ENCODE results near the gene PPARA. TPM values are rescaled to one million over a fixed set of nuclear protein-coding genes. Genes with fewer than 3 reads are reported as not detected.

The PPARA gene
- total and polyA plus RNA-seq, 2 donors (not counting 3 experiments of a cell fraction or from before 2014, with no cell fraction given) = 3.1 to 10.7 TPM

DNA sequence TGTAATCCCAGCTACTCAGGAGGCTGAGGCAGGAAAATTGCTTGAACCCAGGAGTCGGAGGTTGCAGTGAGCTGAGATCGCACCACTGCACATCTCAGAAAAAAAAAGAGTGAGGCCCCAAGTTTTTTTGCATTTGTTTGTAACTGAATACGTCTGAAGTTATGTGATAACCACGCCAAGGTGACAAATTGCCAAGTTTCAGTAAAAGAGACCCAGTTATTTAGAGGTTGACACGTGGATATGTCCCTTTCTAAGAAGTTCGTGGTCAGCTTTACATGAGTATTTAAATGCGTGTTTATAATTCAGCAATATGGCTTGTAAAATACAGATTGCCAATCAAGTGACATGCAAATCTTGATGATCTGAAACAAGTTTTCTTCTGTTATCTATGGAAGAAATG is 8.0 kb downstream of the PPARA start:
- dilution Hi-C loops (cut with MboI; ENCODE audit: extremely low pct_ligation_motif_present, low sequenced_read_pairs) = no loop called here
- FAIRE-seq = no peak
- CTCF ChIA-PET = no interaction called here

More for the DNA sequence above, 8.0 kb downstream of the PPARA start:
- H3K4me3 ChIP-seq (replicated peaks in 1 of 3; ENCODE audit: insufficient read depth in 1 of 3, low read depth in 1 of 3, low read length in 3 of 3) = no peak overlapping the region
- no peaks in the 10 kb centered on the region for H3K27me3 ChIP-seq (ENCODE audit: control insufficient read depth in 2 of 2, insufficient read depth in 2 of 2, low read length in 2 of 2)
- TF ChIP-seq MYC (IDR thresholded peaks at IDR 0.05; ENCODE audit: low read depth, low read length) = no peak
- no peak for TF ChIP-seq JUN (IDR thresholded peaks at IDR 0.05; ENCODE audit: borderline replicate concordance, insufficient read depth, insufficient read length, low read depth)
- TF ChIP-seq EZH2 (IDR thresholded peaks at IDR 0.05; ENCODE audit: borderline replicate concordance, low read depth, low read length, severe bottlenecking) = no peak
- TF ChIP-seq, protein P1, sequence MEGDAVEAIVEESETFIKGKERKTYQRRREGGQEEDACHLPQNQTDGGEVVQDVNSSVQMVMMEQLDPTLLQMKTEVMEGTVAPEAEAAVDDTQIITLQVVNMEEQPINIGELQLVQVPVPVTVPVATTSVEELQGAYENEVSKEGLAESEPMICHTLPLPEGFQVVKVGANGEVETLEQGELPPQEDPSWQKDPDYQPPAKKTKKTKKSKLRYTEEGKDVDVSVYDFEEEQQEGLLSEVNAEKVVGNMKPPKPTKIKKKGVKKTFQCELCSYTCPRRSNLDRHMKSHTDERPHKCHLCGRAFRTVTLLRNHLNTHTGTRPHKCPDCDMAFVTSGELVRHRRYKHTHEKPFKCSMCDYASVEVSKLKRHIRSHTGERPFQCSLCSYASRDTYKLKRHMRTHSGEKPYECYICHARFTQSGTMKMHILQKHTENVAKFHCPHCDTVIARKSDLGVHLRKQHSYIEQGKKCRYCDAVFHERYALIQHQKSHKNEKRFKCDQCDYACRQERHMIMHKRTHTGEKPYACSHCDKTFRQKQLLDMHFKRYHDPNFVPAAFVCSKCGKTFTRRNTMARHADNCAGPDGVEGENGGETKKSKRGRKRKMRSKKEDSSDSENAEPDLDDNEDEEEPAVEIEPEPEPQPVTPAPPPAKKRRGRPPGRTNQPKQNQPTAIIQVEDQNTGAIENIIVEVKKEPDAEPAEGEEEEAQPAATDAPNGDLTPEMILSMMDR (IDR thresholded peaks at IDR 0.05; ENCODE audit: extremely low read depth in 1 of 2, insufficient read depth in 1 of 2, low read depth in 1 of 2, low read length in 2 of 2) = no peak
- no peak for TF ChIP-seq POLR2AphosphoS5 (IDR thresholded peaks at IDR 0.05; ENCODE audit: insufficient read depth, low read depth, low read length)
- TF ChIP-seq, protein P2, sequence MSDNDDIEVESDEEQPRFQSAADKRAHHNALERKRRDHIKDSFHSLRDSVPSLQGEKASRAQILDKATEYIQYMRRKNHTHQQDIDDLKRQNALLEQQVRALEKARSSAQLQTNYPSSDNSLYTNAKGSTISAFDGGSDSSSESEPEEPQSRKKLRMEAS (IDR thresholded peaks at IDR 0.05; ENCODE audit: insufficient read depth, insufficient read length) = no peak
- no peak for TF ChIP-seq POLR2A (IDR thresholded peaks at IDR 0.05; ENCODE audit: low read depth, low read length)
- TF ChIP-seq GATA2 (IDR thresholded peaks at IDR 0.05; ENCODE audit: insufficient read depth, insufficient read length, low read depth, low read length) = no peak
- no peak for TF ChIP-seq FOS (IDR thresholded peaks at IDR 0.05; ENCODE audit: borderline replicate concordance, insufficient read depth, low read length)
- intact Hi-C loops (cut with micrococcal nuclease) = no loop called here
- POLR2A ChIA-PET = no interaction called here
- H2AFZ ChIP-seq (ENCODE audit: low read depth, low read length) = no peak overlapping the region
- no peak overlapping the region for H3K4me2 ChIP-seq (ENCODE audit: insufficient read depth, low read length)
- no peaks in the 10 kb centered on the region for H3K79me2 ChIP-seq (ENCODE audit: control insufficient read depth, insufficient read depth, low read length)
- H4K20me1 ChIP-seq (replicated peaks; ENCODE audit: control insufficient read depth, extremely low read depth, insufficient read depth, low read length) = no peaks in the 10 kb centered on the region
- H3K36me3 ChIP-seq (ENCODE audit: control insufficient read depth in 2 of 2, extremely low read depth in 1 of 2, insufficient read depth in 2 of 2, low read length in 2 of 2) = no peaks in the 10 kb centered on the region
- DNase-seq (ENCODE audit: low read depth, low spot score) = no peak
- H3K9me1 ChIP-seq (replicated peaks; ENCODE audit: control insufficient read depth, extremely low read depth, insufficient read depth, low read length) = no peaks in the 10 kb centered on the region
- H3K9me3 ChIP-seq (replicated peaks; ENCODE audit: control insufficient read depth, insufficient read depth, low read length) = no peaks in the 10 kb centered on the region
- no TSS peak for BruUV-seq (replicated peaks)
- no peak overlapping the region for H3K27ac ChIP-seq (ENCODE audit: insufficient read depth, low read depth, low read length)
- no peak overlapping the region for H3K9ac ChIP-seq (replicated peaks; ENCODE audit: extremely low read depth, insufficient read depth, low read length)
- no peaks in the 10 kb centered on the region for H3K4me1 ChIP-seq (ENCODE audit: control insufficient read depth, extremely low read depth, insufficient read depth, low read length)
